ENCODE data around the gene IFT122.
A peak's percentile ranks its signal among the peaks of the same experiment; 100 is the strongest.

IFT122 gene

GRCh38 chr3:129449279-129450115 is 9.5 kb downstream of the IFT122 start:
- Histone ChIP-seq H3K56ac (ENCODE audit: low read length) (peak overlapping the region; percentile 28), H4K5ac (ENCODE audit: low read length) (no peak overlapping the region), H3K9ac (ENCODE audit: low read length) (no peak overlapping the region), H4K8ac (ENCODE audit: low read depth, low read length) (peak overlapping the region; percentile 86), H2BK15ac (replicated peaks; ENCODE audit: low read depth) (no peak overlapping the region), H2BK5ac (ENCODE audit: low read length) (no peak overlapping the region), H3K27ac (ENCODE audit: low read depth, low read length) (no peak overlapping the region), H2AK5ac (ENCODE audit: low read length) (no peak overlapping the region), H3K4me2 (ENCODE audit: low read length) (no peak overlapping the region), H3K18ac (ENCODE audit: low read length) (peak overlapping the region; percentile 70), H3K4me3 (ENCODE audit: low read length) (no peak overlapping the region), H3K79me2 (ENCODE audit: control insufficient read depth, insufficient read depth, low read length) (no peaks in the 10 kb centered on the region), H3K4ac (ENCODE audit: low read depth, low read length) (no peak overlapping the region), H3K23ac (ENCODE audit: low read length) (no peak overlapping the region), H3K27me3 (ENCODE audit: insufficient read depth, low read length, poor library complexity) (no peaks in the 10 kb centered on the region), H2BK120ac (ENCODE audit: low read depth, low read length) (no peak overlapping the region), H3K36me3 (ENCODE audit: control insufficient read depth, insufficient read depth, low read length) (no peaks in the 10 kb centered on the region), H3K4me1 (ENCODE audit: control insufficient read depth, low read depth, low read length) (peaks cover 12% of the 10 kb centered on the region), H3K79me1 (ENCODE audit: low read length) (no peaks in the 10 kb centered on the region)
- DNase-seq: peak; percentile 35
- WGBS (ENCODE audit: extremely low coverage, insufficient coverage, low lambda C conversion rate): no CpG with 5 or more reads among the region's 5 CpGs

GRCh38 chr3:129453732-129454131 is 13.7 kb downstream of the IFT122 start:
- Histone ChIP-seq H3K18ac (ENCODE audit: low read length) (no peak overlapping the region), H3K4me1 (ENCODE audit: control insufficient read depth, low read depth, low read length) (peaks cover 8% of the 10 kb centered on the region), H3K4ac (ENCODE audit: low read depth, low read length) (no peak overlapping the region), H2BK5ac (ENCODE audit: low read length) (no peak overlapping the region), H3K36me3 (ENCODE audit: control insufficient read depth, insufficient read depth, low read length) (no peaks in the 10 kb centered on the region), H3K9ac (ENCODE audit: low read length) (no peak overlapping the region), H2BK15ac (replicated peaks; ENCODE audit: low read depth) (no peak overlapping the region), H3K79me2 (ENCODE audit: control insufficient read depth, insufficient read depth, low read length) (no peaks in the 10 kb centered on the region), H4K5ac (ENCODE audit: low read length) (no peak overlapping the region), H3K4me2 (ENCODE audit: low read length) (no peak overlapping the region), H2AK5ac (ENCODE audit: low read length) (no peak overlapping the region), H3K56ac (ENCODE audit: low read length) (no peak overlapping the region), H3K4me3 (ENCODE audit: low read length) (no peak overlapping the region), H4K8ac (ENCODE audit: low read depth, low read length) (no peak overlapping the region), H3K27ac (ENCODE audit: low read depth, low read length) (no peak overlapping the region), H3K79me1 (ENCODE audit: low read length) (no peaks in the 10 kb centered on the region), H3K27me3 (ENCODE audit: insufficient read depth, low read length, poor library complexity) (no peaks in the 10 kb centered on the region), H3K23ac (ENCODE audit: low read length) (no peak overlapping the region), H2BK120ac (ENCODE audit: low read depth, low read length) (no peak overlapping the region)
- WGBS (ENCODE audit: extremely low coverage, insufficient coverage, low lambda C conversion rate): no CpG with 5 or more reads among the region's 1 CpG
- no peak for DNase-seq

- no peak for DNase-seq
- Histone ChIP-seq H2AK5ac (ENCODE audit: low read length) (no peak overlapping the region), H2BK5ac (ENCODE audit: low read length) (no peak overlapping the region), H4K5ac (ENCODE audit: low read length) (no peak overlapping the region), H3K56ac (ENCODE audit: low read length) (no peak overlapping the region), H3K4me1 (ENCODE audit: control insufficient read depth, low read depth, low read length) (no peaks in the 10 kb centered on the region), H3K18ac (ENCODE audit: low read length) (no peak overlapping the region), H3K9ac (ENCODE audit: low read length) (no peak overlapping the region), H3K4ac (ENCODE audit: low read depth, low read length) (no peak overlapping the region), H3K23ac (ENCODE audit: low read length) (no peak overlapping the region), H2BK15ac (replicated peaks; ENCODE audit: low read depth) (no peak overlapping the region), H3K36me3 (ENCODE audit: control insufficient read depth, insufficient read depth, low read length) (peaks cover 2% of the 10 kb centered on the region), H3K79me2 (ENCODE audit: control insufficient read depth, insufficient read depth, low read length) (no peaks in the 10 kb centered on the region), H3K27me3 (ENCODE audit: insufficient read depth, low read length, poor library complexity) (no peaks in the 10 kb centered on the region), H4K8ac (ENCODE audit: low read depth, low read length) (no peak overlapping the region), H3K27ac (ENCODE audit: low read depth, low read length) (no peak overlapping the region), H3K79me1 (ENCODE audit: low read length) (no peaks in the 10 kb centered on the region), H2BK120ac (ENCODE audit: low read depth, low read length) (no peak overlapping the region), H3K4me2 (ENCODE audit: low read length) (no peak overlapping the region), H3K4me3 (ENCODE audit: low read length) (no peak overlapping the region)
- no CpG with 5 or more reads among the region's 3 CpGs for WGBS (ENCODE audit: extremely low coverage, insufficient coverage, low lambda C conversion rate)
Measured at GRCh38 chr3:129460155-129460554, 20.1 kb downstream of the IFT122 start.

DNA sequence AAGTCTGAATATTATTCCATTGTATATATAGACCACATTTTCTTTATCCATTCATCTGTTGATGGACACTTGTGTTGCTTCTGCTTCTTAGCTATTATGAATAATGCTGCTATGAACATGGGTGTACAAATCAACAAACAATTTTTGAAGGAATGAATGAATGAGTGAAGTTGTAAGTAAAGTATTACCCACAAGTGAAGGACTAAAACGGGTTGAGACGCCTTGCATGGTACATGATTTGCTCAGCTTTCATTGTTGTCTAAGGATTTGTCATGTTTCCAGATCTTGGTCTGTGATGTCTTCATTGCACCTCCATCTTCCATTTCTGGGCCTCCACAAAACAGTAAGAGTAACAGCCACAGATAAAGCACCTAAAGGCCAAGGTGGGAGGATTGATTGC is 20.5 kb downstream of the IFT122 start:
- H3K4me2 ChIP-seq (ENCODE audit: low read length): no peak overlapping the region
- H3K79me1 ChIP-seq (ENCODE audit: low read length): no peaks in the 10 kb centered on the region
- no peaks in the 10 kb centered on the region for H3K4me1 ChIP-seq (ENCODE audit: control insufficient read depth, low read depth, low read length)
- H2BK120ac ChIP-seq (ENCODE audit: low read depth, low read length): no peak overlapping the region
- H2BK5ac ChIP-seq (ENCODE audit: low read length): no peak overlapping the region
- H3K36me3 ChIP-seq (ENCODE audit: control insufficient read depth, insufficient read depth, low read length): peaks cover 2% of the 10 kb centered on the region
- H2BK15ac ChIP-seq (replicated peaks; ENCODE audit: low read depth): no peak overlapping the region
- DNase-seq: no peak
- no CpG with 5 or more reads among the region's 2 CpGs for WGBS (ENCODE audit: extremely low coverage, insufficient coverage, low lambda C conversion rate)
- no peak overlapping the region for H3K18ac ChIP-seq (ENCODE audit: low read length)
- no peak overlapping the region for H3K27ac ChIP-seq (ENCODE audit: low read depth, low read length)
- no peaks in the 10 kb centered on the region for H3K79me2 ChIP-seq (ENCODE audit: control insufficient read depth, insufficient read depth, low read length)
- H4K8ac ChIP-seq (ENCODE audit: low read depth, low read length): no peak overlapping the region
- H3K4me3 ChIP-seq (ENCODE audit: low read length): no peak overlapping the region
- no peak overlapping the region for H2AK5ac ChIP-seq (ENCODE audit: low read length)
- no peak overlapping the region for H3K9ac ChIP-seq (ENCODE audit: low read length)
- H3K23ac ChIP-seq (ENCODE audit: low read length): no peak overlapping the region
- H3K56ac ChIP-seq (ENCODE audit: low read length): no peak overlapping the region
- no peak overlapping the region for H4K5ac ChIP-seq (ENCODE audit: low read length)
- no peak overlapping the region for H3K4ac ChIP-seq (ENCODE audit: low read depth, low read length)
- H3K27me3 ChIP-seq (ENCODE audit: insufficient read depth, low read length, poor library complexity): no peaks in the 10 kb centered on the region

DNA sequence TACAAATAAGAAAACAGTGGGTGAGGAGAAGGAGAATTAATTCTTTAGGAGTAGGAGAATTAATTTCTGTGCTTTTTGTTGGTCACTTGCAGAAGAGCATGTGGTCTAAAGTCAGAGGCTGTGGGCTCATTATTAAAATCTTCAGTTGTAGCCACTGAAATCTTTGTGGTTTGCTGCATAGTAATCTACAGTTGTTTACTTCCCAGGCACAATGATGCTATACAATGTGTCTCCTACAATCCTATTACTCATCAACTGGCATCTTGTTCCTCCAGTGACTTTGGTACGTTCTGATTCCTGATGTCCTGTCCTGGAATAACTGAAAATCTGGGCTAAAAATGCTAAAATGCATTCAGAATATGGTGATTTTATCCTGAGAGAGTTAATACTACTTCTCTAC is 21.0 kb downstream of the IFT122 start:
- no peak overlapping the region for H2BK15ac ChIP-seq (replicated peaks; ENCODE audit: low read depth)
- no peak overlapping the region for H4K8ac ChIP-seq (ENCODE audit: low read depth, low read length)
- H2BK5ac ChIP-seq (ENCODE audit: low read length): no peak overlapping the region
- H3K18ac ChIP-seq (ENCODE audit: low read length): no peak overlapping the region
- H3K4me2 ChIP-seq (ENCODE audit: low read length): no peak overlapping the region
- WGBS (ENCODE audit: extremely low coverage, insufficient coverage, low lambda C conversion rate): no CpG with 5 or more reads among the region's 1 CpG
- no peaks in the 10 kb centered on the region for H3K79me1 ChIP-seq (ENCODE audit: low read length)
- H3K56ac ChIP-seq (ENCODE audit: low read length): no peak overlapping the region
- H3K4me1 ChIP-seq (ENCODE audit: control insufficient read depth, low read depth, low read length): no peaks in the 10 kb centered on the region
- no peak overlapping the region for H3K23ac ChIP-seq (ENCODE audit: low read length)
- H3K9ac ChIP-seq (ENCODE audit: low read length): no peak overlapping the region
- no peak overlapping the region for H3K4ac ChIP-seq (ENCODE audit: low read depth, low read length)
- no peak overlapping the region for H2AK5ac ChIP-seq (ENCODE audit: low read length)
- H3K27ac ChIP-seq (ENCODE audit: low read depth, low read length): no peak overlapping the region
- H3K4me3 ChIP-seq (ENCODE audit: low read length): no peak overlapping the region
- no peak for DNase-seq
- no peaks in the 10 kb centered on the region for H3K27me3 ChIP-seq (ENCODE audit: insufficient read depth, low read length, poor library complexity)
- no peak overlapping the region for H4K5ac ChIP-seq (ENCODE audit: low read length)
- H3K36me3 ChIP-seq (ENCODE audit: control insufficient read depth, insufficient read depth, low read length): peaks cover 2% of the 10 kb centered on the region
- H2BK120ac ChIP-seq (ENCODE audit: low read depth, low read length): no peak overlapping the region
- H3K79me2 ChIP-seq (ENCODE audit: control insufficient read depth, insufficient read depth, low read length): no peaks in the 10 kb centered on the region

All from mesendoderm (in vitro differentiated cells).